PC-3 (cell line): Measurements from ENCODE around the gene PRICKLE2.

ENCODE experiments used
- CTCF ChIP-seq: fragments of 300-600 bp; sonication (generic); conservative IDR thresholded peaks from 2 replicates; pipeline ENCODE4 v1.5.1; 2017; ENCODE audit warnings: antibody characterized with exemption, low read depth, mild to moderate bottlenecking, low read length
- EZH2 ChIP-seq: fragments of 300-600 bp; sonication (generic); IDR thresholded peaks from one replicate; pipeline ENCODE4 v1.6.1; 2017; ENCODE audit warnings: antibody characterized with exemption, mild to moderate bottlenecking, low read length; ENCODE audit not compliant: unreplicated experiment

DNA sequence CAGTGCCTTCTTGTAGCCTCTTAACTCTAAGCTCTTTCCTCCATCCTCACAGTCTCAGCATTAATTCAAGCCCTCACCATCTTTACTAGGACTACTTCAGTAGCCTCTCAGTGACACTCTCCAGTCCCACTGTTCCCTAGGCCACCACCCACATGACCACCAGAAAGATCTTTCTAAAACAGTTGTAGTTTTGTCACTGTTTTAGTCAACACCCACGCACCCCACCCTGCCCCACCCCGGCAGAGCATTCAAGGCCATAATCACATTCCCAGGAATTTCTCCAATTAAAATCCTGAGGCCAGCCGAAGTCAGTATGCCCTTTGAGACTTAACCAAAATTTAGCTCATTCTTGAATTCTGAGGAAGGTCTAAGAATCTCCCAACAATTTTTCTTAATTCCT is 170.8 kb downstream of the PRICKLE2 start:
- no peak for TF ChIP-seq CTCF
- no peak for TF ChIP-seq EZH2
